Progenitor cell of endocrine pancreas (in vitro differentiated cells): ENCODE measurements around the gene GOLPH3. TPM values are rescaled to one million over a fixed set of nuclear protein-coding genes. Genes with fewer than 3 reads are reported as not detected.

Experiments
- total RNA-seq: library from RNA; stranded (reverse); gene quantifications from 2 replicates; pipeline ENCODE4 v1.2.1, GENCODE V29; 2021

Gene GOLPH3
- total RNA-seq, 1 donor from 2014 or later, result 80.8 TPM

Other genes starting within 250 kb of the GOLPH3 start
- gene MTMR12, start 138.6 kb upstream of the GOLPH3 start, total RNA-seq, result 30.6 and 30.9 TPM in 2 replicates